Urinary bladder (tissue), 4 donors: ENCODE data around the gene AGMO. TPM values are rescaled to one million over a fixed set of nuclear protein-coding genes. Genes with fewer than 3 reads are reported as not detected.
"Not testable (repeated sequence)": the region's sequence is repeated elsewhere in the genome, so short reads cannot be mapped to it uniquely, and the experiment has no call there.

Experiments used
- DNase-seq: peaks from one replicate; pipeline ENCODE4 v3.0.0-alpha.2; 2015; ENCODE audit errors: extremely low spot score
- H3K27ac ChIP-seq: one replicate; pipeline ENCODE4 v1.5.1; 2013; ENCODE audit warnings: low read depth, mild to moderate bottlenecking, moderate library complexity
- H3K36me3 ChIP-seq: one replicate; pipeline ENCODE4 v1.6.1; 2013; ENCODE audit warnings: mild to moderate bottlenecking, moderate library complexity; ENCODE audit not compliant: insufficient read depth
- H3K4me1 ChIP-seq: one replicate; pipeline ENCODE4 v1.6.1; 2013; ENCODE audit warnings: mild to moderate bottlenecking, moderate library complexity; ENCODE audit not compliant: insufficient read depth
- H3K4me3 ChIP-seq: one replicate; pipeline ENCODE4 v1.5.1; 2013; ENCODE audit warnings: low read depth, low read length
- WGBS: extraction: QIAGEN DNeasy Blood & Tissue Kit; methylation state at CpG from one replicate; pipeline ENCODE4 v1.1.7; 2013; 5-methylcytosine and 5-hydroxymethylcytosine counted together
- polyA plus RNA-seq: library from polyadenylated mRNA; stranded (reverse); fragments of 200-250 nt; gene quantifications from one replicate; pipeline ENCODE4 v1.2.3, GENCODE V29; 2013
- total RNA-seq: library from RNA; depleted of rRNA; stranded (reverse); fragments of >200 nt; gene quantifications from one replicate; pipeline ENCODE4 v1.2.3, GENCODE V29; 2014
- donor health status: healthy with polysubstance abuse.
- donor health status: healthy.

Gene AGMO
- total and polyA plus RNA-seq, 2 donors: 0.58 to 1.1 TPM

- H3K27ac ChIP-seq: no peak overlapping the region
- 94% methylated on average over 5 of the region's 5 CpGs for WGBS
- H3K4me3 ChIP-seq: no peak overlapping the region
- no peaks in the 10 kb centered on the region for H3K4me1 ChIP-seq
- H3K36me3 ChIP-seq: no peaks in the 10 kb centered on the region
- DNase-seq: no peak
These were observed 246.9 kb downstream of the AGMO start for GRCh38 chr7:15314922-15315321.

DNA sequence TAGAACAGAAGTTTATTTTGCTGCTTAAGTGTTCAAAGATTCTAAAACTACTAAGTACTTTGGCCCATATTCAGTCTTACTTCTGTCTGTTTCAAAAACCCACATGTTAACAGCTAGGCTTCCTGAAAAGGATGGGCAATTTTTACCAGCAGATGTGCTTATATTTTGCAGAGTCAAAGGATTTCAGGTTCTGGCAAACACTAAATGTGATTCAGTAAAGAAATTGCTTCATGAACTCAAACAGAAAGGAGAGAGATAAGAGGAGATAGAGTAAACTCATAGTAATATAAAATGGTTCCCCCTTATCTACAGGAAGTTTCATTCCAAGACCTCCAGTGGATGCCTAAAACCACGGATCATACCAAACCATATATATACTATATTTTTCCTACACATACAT lies 248.5 kb downstream of the AGMO start:
- 28% methylated on average over 1 of the region's 1 CpG for WGBS
- no peaks in the 10 kb centered on the region for H3K4me1 ChIP-seq
- H3K27ac ChIP-seq: no peak overlapping the region
- DNase-seq: no peak
- H3K4me3 ChIP-seq: no peak overlapping the region
- H3K36me3 ChIP-seq: no peaks in the 10 kb centered on the region

- Histone ChIP-seq H3K4me3 (no peak overlapping the region), H3K4me1 (no peaks in the 10 kb centered on the region), H3K36me3 (no peaks in the 10 kb centered on the region), H3K27ac (no peak overlapping the region)
- 86% methylated on average over 1 of the region's 1 CpG for WGBS
- DNase-seq: no peak
These were observed 251.9 kb downstream of the AGMO start for GRCh38 chr7:15309872-15310271.

- Histone ChIP-seq H3K4me1 (no peaks in the 10 kb centered on the region), H3K4me3 (no peak overlapping the region), H3K36me3 (no peaks in the 10 kb centered on the region), H3K27ac (no peak overlapping the region)
- DNase-seq: no peak
- WGBS: 97% methylated on average over 3 of the region's 3 CpGs
These were observed 253.0 kb downstream of the AGMO start for GRCh38 chr7:15308821-15309220.

DNA sequence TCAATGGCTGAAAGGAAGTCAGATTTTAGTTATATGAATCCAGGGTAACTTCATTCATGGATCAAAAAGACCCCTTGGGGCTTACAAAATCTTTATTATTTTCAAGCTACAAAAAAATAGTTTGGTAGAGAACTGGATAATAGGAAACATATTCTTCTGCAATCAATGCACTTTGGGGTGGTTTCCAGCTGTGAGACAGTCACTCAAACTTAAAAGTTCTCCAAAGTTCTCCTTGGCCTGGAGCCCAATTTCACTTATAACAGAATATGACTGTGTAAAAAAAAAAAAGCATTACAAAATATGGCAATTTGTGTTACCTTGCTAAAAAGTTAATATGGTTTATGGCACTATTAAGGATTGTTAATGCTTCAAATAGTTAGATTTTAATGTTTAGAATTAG lies 255.5 kb downstream of the AGMO start:
- no peaks in the 10 kb centered on the region for H3K36me3 ChIP-seq
- no peak for DNase-seq
- H3K4me1 ChIP-seq: no peaks in the 10 kb centered on the region
- H3K4me3 ChIP-seq: no peak overlapping the region
- no peak overlapping the region for H3K27ac ChIP-seq

GRCh38 chr7:15305002-15305600 lies 256.7 kb downstream of the AGMO start:
- Histone ChIP-seq H3K4me1 (no peaks in the 10 kb centered on the region), H3K4me3 (no peak overlapping the region), H3K27ac (no peak overlapping the region), H3K36me3 (no peaks in the 10 kb centered on the region)
- no peak for DNase-seq
- 82% methylated on average over 2 of the region's 2 CpGs for WGBS

GRCh38 chr7:15303357-15303756 lies 258.5 kb downstream of the AGMO start:
- Histone ChIP-seq H3K4me1 (no peaks in the 10 kb centered on the region), H3K4me3 (no peak overlapping the region), H3K27ac (no peak overlapping the region), H3K36me3 (no peaks in the 10 kb centered on the region)
- DNase-seq: no peak
- WGBS: 88% methylated on average over 3 of the region's 3 CpGs

GRCh38 chr7:15300986-15301385 lies 260.8 kb downstream of the AGMO start:
- 83% methylated on average over 6 of the region's 6 CpGs for WGBS
- not testable (repeated sequence) for H3K27ac ChIP-seq, H3K36me3 ChIP-seq, H3K4me3 ChIP-seq, DNase-seq, H3K4me1 ChIP-seq

DNA sequence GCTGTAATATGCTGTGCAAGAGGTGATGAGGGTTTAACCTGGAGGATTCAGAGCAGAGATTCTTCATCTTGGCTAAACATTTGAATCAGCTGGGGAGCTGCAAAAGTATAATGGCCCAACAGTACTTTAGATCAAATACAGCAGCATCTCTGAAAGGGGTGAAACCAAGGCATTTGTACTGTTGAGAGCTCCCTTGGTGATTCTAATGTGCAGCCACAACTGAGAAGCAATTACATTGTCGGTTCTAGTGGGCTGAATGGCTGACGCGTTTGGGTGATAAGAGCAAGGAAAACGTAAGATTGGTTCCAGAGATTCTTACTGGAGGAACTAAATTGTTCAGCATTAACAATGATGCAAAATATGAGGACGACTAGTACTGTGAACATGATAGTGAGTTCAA lies 269.7 kb downstream of the AGMO start:
- no peak for DNase-seq
- Histone ChIP-seq H3K27ac (no peak overlapping the region), H3K4me3 (no peak overlapping the region), H3K36me3 (no peaks in the 10 kb centered on the region), H3K4me1 (no peaks in the 10 kb centered on the region)
- 61% methylated on average over 5 of the region's 5 CpGs for WGBS

DNA sequence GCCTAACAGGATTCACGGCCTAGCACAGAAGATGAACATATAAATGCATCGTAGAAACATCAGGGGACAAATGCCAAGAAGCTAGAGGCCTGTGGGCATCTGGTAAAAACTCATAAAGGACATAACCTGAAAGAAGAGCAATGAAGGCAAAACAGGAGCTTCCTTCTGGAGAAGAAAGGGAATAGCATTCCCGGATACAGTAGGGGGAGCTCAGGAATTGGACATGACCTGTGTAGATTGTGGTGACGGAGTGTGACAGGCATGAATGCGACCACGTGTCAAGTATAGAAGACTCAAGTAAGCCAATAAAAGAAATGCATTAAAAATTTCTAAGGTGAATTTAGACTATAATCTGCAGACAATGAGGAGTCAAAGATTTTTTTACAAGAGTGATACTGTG lies 270.1 kb downstream of the AGMO start:
- H3K36me3 ChIP-seq: no peaks in the 10 kb centered on the region
- H3K27ac ChIP-seq: no peak overlapping the region
- 84% methylated on average over 6 of the region's 6 CpGs for WGBS
- DNase-seq: no peak
- H3K4me1 ChIP-seq: no peaks in the 10 kb centered on the region
- no peak overlapping the region for H3K4me3 ChIP-seq

GRCh38 chr7:15288741-15289140 lies 273.1 kb downstream of the AGMO start:
- WGBS: 51% methylated on average over 2 of the region's 2 CpGs

DNA sequence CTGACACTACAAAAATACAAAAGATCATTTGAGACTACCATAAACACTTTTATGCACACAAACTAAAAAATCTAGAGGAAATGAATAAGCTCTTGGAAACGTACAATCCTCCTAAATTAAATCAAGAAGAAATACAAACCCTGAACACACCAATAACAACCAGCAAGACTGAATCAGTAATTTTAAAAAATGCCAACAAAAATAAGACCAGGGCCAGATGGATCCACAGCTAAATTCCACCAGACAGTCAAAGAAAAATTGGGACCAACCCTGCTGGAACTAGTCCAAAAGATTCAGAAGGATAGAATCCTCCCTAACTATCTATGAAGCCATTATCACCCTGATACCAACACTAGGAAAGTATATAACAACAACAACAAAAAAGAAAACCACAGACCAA lies 277.4 kb downstream of the AGMO start:
- 81% methylated on average over 1 of the region's 1 CpG for WGBS
- DNase-seq: no peak

More at GRCh38 chr7:15288741-15289140, 273.1 kb downstream of the AGMO start:
- no peak overlapping the region for H3K27ac ChIP-seq
- H3K4me3 ChIP-seq: no peak overlapping the region
- no peaks in the 10 kb centered on the region for H3K4me1 ChIP-seq
- no peak for DNase-seq
- H3K36me3 ChIP-seq: no peaks in the 10 kb centered on the region

GRCh38 chr7:15280078-15280733 lies 281.6 kb downstream of the AGMO start:
- Histone ChIP-seq H3K36me3 (no peaks in the 10 kb centered on the region), H3K27ac (no peak overlapping the region), H3K4me3 (no peak overlapping the region), H3K4me1 (no peaks in the 10 kb centered on the region)
- 76% methylated on average over 3 of the region's 3 CpGs for WGBS
- no peak for DNase-seq

More for the DNA sequence above, 277.4 kb downstream of the AGMO start:
- Histone ChIP-seq H3K4me1 (no peaks in the 10 kb centered on the region), H3K36me3 (no peaks in the 10 kb centered on the region), H3K27ac (no peak overlapping the region), H3K4me3 (no peak overlapping the region)

- Histone ChIP-seq H3K36me3 (no peaks in the 10 kb centered on the region), H3K27ac (no peak overlapping the region)
- WGBS: 80% methylated on average over 1 of the region's 1 CpG
These were observed 282.2 kb downstream of the AGMO start for GRCh38 chr7:15279640-15280039.

More at GRCh38 chr7:15279640-15280039, 282.2 kb downstream of the AGMO start:
- Histone ChIP-seq H3K4me1 (no peaks in the 10 kb centered on the region), H3K4me3 (no peak overlapping the region)
- no peak for DNase-seq
